ENCODE data around the gene ISOC2.
A peak's percentile ranks its signal among the peaks of the same experiment; 100 is the strongest.
"Not testable (repeated sequence)": the region's sequence is repeated elsewhere in the genome, so short reads cannot be mapped to it uniquely, and the experiment has no call there.

The ISOC2 gene

DNA sequence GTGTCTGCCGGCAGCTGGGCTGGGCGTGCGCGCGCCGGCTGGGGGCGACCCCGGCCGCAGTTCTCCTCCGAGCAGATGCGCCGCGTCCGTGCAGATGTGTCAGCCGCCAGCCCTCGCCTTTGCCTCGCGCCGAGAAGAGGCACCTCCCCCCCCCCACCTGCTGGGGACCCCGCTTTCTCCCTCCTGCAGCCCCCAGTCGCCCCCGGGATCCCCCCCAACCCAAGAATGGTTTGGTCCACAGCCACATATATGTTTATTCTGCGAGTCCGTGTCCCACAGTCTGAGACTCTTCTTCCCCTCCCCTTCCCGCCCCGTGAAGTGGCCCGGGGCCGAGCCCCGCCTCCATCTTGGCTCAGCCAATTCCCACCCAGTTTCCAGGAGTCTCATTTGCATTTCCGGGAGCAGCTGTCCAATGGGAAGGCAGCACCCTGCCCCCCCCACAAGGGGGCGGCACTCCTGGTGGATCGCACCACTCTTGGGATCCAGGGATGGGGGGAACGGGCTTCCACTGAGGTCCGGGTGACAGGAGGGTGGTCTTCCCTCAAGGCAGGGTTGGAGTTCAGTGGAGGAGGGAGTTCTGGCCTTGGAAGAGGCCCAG is 8.6 kb downstream of the ISOC2 start:
- H3K27ac ChIP-seq (ENCODE audit: low read length), result no peak overlapping the region
- H3K27me3 ChIP-seq (ENCODE audit: low read depth, low read length), result peaks cover 24% of the 10 kb centered on the region
- H3K9me3 ChIP-seq (ENCODE audit: control insufficient read depth in 1 of 2, low read length in 2 of 2), result no peaks in the 10 kb centered on the region
- peaks cover 0 to 22% of the 10 kb centered on the region in 2 donors for H3K36me3 ChIP-seq (ENCODE audit: control insufficient read depth in 1 of 2, insufficient read depth in 2 of 2, low read length in 2 of 2)
- peaks cover 0 to 13% of the 10 kb centered on the region in 2 donors for H3K4me1 ChIP-seq (ENCODE audit: control insufficient read depth in 1 of 2, insufficient read depth in 2 of 2, low read length in 2 of 2)
- no peak overlapping the region for H3K4me3 ChIP-seq (ENCODE audit: low read depth in 1 of 2, low read length in 2 of 2)

DNA sequence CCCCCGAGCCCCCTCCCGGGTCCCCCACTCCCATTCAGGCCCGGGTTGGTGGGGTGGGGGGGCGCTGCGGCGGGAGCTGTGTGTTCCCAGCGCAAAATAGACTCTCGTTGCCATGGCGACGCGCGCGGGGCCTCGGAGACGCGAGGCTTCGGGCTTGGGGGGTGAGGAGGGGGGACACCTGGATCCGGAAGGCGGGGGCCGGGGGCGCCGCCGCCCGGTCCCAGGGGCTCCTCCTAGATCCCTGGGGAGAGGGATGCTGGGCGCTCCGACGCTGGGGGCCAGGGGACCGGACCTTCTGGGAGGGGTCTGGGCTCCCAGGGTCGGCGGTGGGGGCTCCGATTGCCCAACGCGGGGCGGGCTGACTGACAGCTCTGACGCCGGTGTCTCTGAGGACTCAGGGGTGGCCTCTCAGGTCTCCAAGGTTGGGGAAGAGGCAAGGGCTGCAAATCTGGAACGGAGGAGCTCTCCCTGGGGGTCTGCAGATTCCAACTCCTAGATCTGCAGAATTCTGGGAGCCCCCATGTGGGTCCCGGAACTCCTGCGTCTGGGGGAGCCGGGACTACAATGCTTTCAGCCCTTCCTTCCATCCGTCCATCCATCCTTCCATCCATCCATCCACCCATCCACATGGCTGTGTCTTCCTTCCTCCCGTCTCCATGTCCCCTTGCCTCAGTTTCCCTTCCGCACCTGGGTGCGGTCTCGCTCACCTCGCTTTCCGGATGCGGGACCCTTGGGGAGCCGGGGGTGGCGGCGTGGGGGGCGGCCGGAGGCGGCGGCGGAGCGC is 9.3 kb downstream of the ISOC2 start:
- no peak overlapping the region for H3K27ac ChIP-seq (ENCODE audit: low read length)
- H3K4me3 ChIP-seq (ENCODE audit: low read depth in 1 of 2, low read length in 2 of 2), result peak overlapping the region in 1 of 2 donors; percentile 35
- H3K36me3 ChIP-seq (ENCODE audit: control insufficient read depth in 1 of 2, insufficient read depth in 2 of 2, low read length in 2 of 2), result peaks cover 0 to 22% of the 10 kb centered on the region in 2 donors
- H3K4me1 ChIP-seq (ENCODE audit: control insufficient read depth in 1 of 2, insufficient read depth in 2 of 2, low read length in 2 of 2), result peaks cover 0 to 13% of the 10 kb centered on the region in 2 donors
- H3K27me3 ChIP-seq (ENCODE audit: low read depth, low read length), result peaks cover 26% of the 10 kb centered on the region
- H3K9me3 ChIP-seq (ENCODE audit: control insufficient read depth in 1 of 2, low read length in 2 of 2), result no peaks in the 10 kb centered on the region

DNA sequence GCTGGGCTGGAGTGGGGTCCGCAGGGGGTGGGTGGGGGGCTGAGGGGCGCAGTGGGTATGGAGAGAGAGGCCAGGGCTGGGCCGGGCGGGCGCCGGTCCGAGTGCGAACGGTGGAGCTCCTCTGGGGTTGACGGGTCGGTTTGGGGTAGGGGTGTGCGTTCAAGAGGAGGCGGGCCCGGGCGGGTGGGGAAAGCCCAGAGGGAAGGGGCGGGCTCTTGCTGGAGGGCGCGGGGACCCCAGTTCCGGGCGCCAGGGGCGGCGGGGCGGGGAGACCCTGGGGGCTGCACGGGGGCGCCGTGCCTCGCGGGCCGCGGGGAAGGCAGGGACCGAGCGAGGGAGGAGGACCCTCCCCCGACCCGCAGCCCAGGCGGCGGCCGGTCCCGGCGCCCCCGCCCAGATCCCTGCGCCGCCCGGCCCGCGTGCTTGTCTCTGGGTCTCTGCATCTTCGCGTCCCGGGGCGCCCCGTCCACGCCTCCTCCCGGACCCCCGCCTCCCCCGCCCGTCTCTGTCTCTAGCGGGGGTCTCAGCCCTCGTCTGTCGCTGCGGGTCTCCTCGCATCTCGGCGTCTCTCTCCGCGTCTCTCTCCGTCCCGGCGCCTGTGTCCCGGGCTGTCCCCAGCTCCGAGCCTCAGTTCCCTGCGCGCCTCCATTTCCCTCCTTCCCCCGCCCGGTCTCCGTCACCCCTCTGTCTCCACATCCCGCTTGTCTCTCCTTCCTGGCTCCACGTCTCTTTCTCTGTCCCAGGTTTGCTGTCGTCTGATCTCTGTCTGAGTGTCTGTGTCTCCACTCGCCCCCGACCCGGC is 10.1 kb downstream of the ISOC2 start:
- H3K4me1 ChIP-seq (ENCODE audit: control insufficient read depth in 1 of 2, insufficient read depth in 2 of 2, low read length in 2 of 2), result peaks cover 0 to 13% of the 10 kb centered on the region in 2 donors
- no peak overlapping the region for H3K27ac ChIP-seq (ENCODE audit: low read length)
- peak overlapping the region in 1 of 2 donors; percentile 35 for H3K4me3 ChIP-seq (ENCODE audit: low read depth in 1 of 2, low read length in 2 of 2)
- H3K9me3 ChIP-seq (ENCODE audit: control insufficient read depth in 1 of 2, low read length in 2 of 2), result no peaks in the 10 kb centered on the region
- peaks cover 27% of the 10 kb centered on the region for H3K27me3 ChIP-seq (ENCODE audit: low read depth, low read length)
- H3K36me3 ChIP-seq (ENCODE audit: control insufficient read depth in 1 of 2, insufficient read depth in 2 of 2, low read length in 2 of 2), result peaks cover 0 to 20% of the 10 kb centered on the region in 2 donors

DNA sequence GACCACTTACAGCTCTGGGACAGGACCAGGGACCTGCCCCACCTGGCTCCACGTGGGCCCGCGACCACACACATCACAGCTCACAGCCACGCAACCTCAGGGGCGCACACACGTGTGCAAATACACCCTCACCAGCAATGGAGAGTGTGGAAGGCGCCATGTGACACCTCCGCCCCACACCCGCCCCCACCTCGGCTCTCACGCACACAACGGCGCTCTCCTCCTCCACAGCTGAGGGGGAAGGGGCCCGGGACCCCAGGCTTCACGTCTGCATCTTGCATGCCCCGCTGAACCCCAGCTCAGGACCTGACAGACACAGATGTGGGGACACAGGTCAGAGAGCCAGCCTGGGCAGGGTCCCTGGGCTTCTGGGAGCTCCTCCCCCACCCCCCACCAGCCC is 12.0 kb downstream of the ISOC2 start:
- no peak overlapping the region for H3K4me3 ChIP-seq (ENCODE audit: low read depth in 1 of 2, low read length in 2 of 2)
- peaks cover 0 to 13% of the 10 kb centered on the region in 2 donors for H3K4me1 ChIP-seq (ENCODE audit: control insufficient read depth in 1 of 2, insufficient read depth in 2 of 2, low read length in 2 of 2)
- H3K27me3 ChIP-seq (ENCODE audit: low read depth, low read length), result peaks cover 36% of the 10 kb centered on the region
- peaks cover 0 to 7% of the 10 kb centered on the region in 2 donors for H3K36me3 ChIP-seq (ENCODE audit: control insufficient read depth in 1 of 2, insufficient read depth in 2 of 2, low read length in 2 of 2)
- H3K9me3 ChIP-seq (ENCODE audit: control insufficient read depth in 1 of 2, low read length in 2 of 2), result no peaks in the 10 kb centered on the region
- H3K27ac ChIP-seq (ENCODE audit: low read length), result no peak overlapping the region

DNA sequence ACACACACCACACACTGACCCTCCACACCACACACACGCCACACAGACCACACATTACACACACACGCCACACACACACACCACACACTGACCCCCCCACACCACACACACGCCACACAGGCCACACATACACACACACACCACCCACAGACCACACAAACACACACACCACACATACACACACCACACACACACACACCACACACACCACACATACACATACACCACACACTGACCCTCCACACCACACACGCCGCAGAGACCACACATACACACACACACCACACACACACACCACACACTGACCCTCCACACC is 13.3 kb downstream of the ISOC2 start:
- H3K4me1 ChIP-seq (ENCODE audit: control insufficient read depth in 1 of 2, insufficient read depth in 2 of 2, low read length in 2 of 2), result peaks cover 0 to 13% of the 10 kb centered on the region in 2 donors
- not testable (repeated sequence) for H3K4me3 ChIP-seq (ENCODE audit: low read depth in 1 of 2, low read length in 2 of 2); H3K9me3 ChIP-seq (ENCODE audit: control insufficient read depth in 1 of 2, low read length in 2 of 2); H3K36me3 ChIP-seq (ENCODE audit: control insufficient read depth in 1 of 2, insufficient read depth in 2 of 2, low read length in 2 of 2); H3K27ac ChIP-seq (ENCODE audit: low read length)
- peaks cover 47% of the 10 kb centered on the region for H3K27me3 ChIP-seq (ENCODE audit: low read depth, low read length)

DNA sequence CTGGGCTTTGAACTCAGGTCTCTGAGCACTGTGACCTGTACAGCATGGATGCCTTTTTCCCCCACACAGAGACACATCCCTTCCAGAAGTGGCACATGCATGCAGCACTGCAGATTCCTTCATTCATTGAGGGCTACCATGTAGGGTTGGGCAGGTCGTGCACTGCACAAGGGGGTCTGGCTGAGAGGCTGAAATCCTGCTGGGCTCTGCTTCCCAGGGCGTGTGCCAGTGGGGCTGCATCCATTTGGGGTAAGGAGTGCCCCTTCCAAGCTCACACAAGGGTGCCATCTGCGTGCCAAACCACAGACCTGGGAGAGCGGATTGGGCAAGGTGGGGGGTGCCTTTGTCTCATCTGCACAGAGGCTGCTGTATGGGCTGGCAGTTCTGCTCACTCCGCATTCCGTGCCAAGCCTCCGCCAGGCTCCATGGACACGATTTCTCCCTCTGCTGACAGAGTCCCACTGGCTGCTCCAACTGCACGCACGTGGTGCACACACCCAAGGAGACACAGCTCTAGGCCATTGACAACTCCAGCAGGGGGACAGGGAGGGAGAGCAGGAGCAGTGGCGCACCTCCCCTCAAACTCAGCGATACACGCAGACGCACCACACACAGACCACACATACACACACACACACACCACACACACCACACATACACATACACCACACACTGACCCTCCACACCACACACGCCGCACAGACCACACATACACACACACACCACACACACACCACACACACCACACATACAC is 13.8 kb downstream of the ISOC2 start:
- no peaks in the 10 kb centered on the region for H3K9me3 ChIP-seq (ENCODE audit: control insufficient read depth in 1 of 2, low read length in 2 of 2)
- no peaks in the 10 kb centered on the region for H3K36me3 ChIP-seq (ENCODE audit: control insufficient read depth in 1 of 2, insufficient read depth in 2 of 2, low read length in 2 of 2)
- H3K27ac ChIP-seq (ENCODE audit: low read length), result no peak overlapping the region
- peaks cover 0 to 13% of the 10 kb centered on the region in 2 donors for H3K4me1 ChIP-seq (ENCODE audit: control insufficient read depth in 1 of 2, insufficient read depth in 2 of 2, low read length in 2 of 2)
- no peak overlapping the region for H3K4me3 ChIP-seq (ENCODE audit: low read depth in 1 of 2, low read length in 2 of 2)
- H3K27me3 ChIP-seq (ENCODE audit: low read depth, low read length), result peaks cover 47% of the 10 kb centered on the region

DNA sequence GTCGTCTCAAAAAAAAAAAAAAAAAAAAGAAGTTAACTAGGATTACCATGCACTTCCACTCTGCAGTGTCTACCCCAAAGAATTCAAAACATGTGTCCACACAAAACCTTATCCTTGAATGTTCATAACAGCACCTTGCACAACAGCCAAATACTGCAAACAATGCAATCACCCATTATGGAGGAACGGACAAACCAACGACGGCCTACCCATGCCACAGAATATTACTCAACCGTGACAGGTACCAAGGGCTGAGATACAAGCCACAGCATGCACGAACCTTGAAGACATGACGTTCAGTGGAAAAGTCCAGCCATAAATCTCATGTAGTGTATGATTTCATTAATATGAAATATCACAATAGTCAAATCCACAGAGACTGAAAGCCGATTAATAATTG is 15.4 kb downstream of the ISOC2 start:
- Histone ChIP-seq H3K36me3 (ENCODE audit: control insufficient read depth in 1 of 2, insufficient read depth in 2 of 2, low read length in 2 of 2) (no peaks in the 10 kb centered on the region), H3K27ac (ENCODE audit: low read length) (no peak overlapping the region), H3K9me3 (ENCODE audit: control insufficient read depth in 1 of 2, low read length in 2 of 2) (no peaks in the 10 kb centered on the region), H3K4me1 (ENCODE audit: control insufficient read depth in 1 of 2, insufficient read depth in 2 of 2, low read length in 2 of 2) (peaks cover 0 to 10% of the 10 kb centered on the region in 2 donors), H3K4me3 (ENCODE audit: low read depth in 1 of 2, low read length in 2 of 2) (no peak overlapping the region), H3K27me3 (ENCODE audit: low read depth, low read length) (peaks cover 51% of the 10 kb centered on the region)

DNA sequence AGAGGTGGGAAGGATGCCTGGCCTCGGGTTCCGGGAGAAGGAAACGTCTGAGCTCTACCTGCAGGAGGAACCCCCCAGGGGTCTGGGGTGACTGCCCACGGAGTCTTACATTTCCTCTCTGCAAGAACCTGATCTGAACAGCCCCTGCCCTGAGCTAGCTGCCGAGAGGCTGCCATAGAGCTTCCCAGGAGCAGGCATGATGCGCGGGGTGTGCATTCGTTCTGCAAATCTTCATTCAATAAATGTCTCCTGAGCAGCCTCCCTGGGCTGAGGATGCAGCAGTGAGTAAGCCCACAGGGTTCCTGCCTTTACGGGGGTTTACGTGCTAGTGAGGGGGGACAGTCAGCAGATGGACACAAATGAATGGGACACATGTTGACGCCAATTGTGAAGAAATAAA is 16.8 kb downstream of the ISOC2 start:
- Histone ChIP-seq H3K27ac (ENCODE audit: low read length) (no peak overlapping the region), H3K4me3 (ENCODE audit: low read depth in 1 of 2, low read length in 2 of 2) (no peak overlapping the region), H3K4me1 (ENCODE audit: control insufficient read depth in 1 of 2, insufficient read depth in 2 of 2, low read length in 2 of 2) (peaks cover 0 to 12% of the 10 kb centered on the region in 2 donors), H3K9me3 (ENCODE audit: control insufficient read depth in 1 of 2, low read length in 2 of 2) (no peaks in the 10 kb centered on the region), H3K36me3 (ENCODE audit: control insufficient read depth in 1 of 2, insufficient read depth in 2 of 2, low read length in 2 of 2) (no peaks in the 10 kb centered on the region), H3K27me3 (ENCODE audit: low read depth, low read length) (peaks cover 53% of the 10 kb centered on the region)

DNA sequence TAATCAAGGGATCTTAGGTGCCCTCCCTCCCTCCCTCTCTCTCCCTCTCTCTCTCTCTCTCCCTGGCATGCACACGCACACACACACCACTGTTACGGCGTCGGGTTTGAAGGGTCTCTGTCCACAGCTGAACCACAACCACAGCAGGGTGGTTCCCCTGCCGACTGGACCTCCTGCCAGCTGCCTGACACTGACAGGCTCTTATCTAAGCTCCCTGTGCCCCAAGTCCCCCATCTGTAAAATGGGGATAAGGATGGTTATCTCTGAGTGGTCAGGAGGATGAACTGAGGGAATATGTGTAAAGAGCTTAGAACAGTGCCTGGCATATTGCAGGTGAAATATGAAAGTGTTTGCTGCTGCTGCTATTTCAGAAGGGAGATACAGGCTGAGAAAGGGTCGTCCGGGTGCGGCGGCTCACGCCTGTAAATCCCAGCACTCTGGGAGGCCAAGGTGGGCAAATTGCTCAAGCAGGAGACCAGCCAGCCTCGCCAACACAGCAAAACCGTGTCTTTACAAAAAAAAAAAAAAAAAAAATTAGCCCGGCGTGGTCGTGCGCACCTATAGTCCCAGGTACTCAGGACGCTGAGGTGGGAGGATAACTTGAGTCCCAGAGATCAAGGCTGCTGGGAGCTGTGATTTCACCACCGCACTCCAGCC is 17.5 kb downstream of the ISOC2 start:
- no peak overlapping the region for H3K4me3 ChIP-seq (ENCODE audit: low read depth in 1 of 2, low read length in 2 of 2)
- H3K27ac ChIP-seq (ENCODE audit: low read length), result no peak overlapping the region
- no peaks in the 10 kb centered on the region for H3K9me3 ChIP-seq (ENCODE audit: control insufficient read depth in 1 of 2, low read length in 2 of 2)
- no peaks in the 10 kb centered on the region for H3K36me3 ChIP-seq (ENCODE audit: control insufficient read depth in 1 of 2, insufficient read depth in 2 of 2, low read length in 2 of 2)
- H3K27me3 ChIP-seq (ENCODE audit: low read depth, low read length), result peaks cover 49% of the 10 kb centered on the region
- peaks cover 0 to 12% of the 10 kb centered on the region in 2 donors for H3K4me1 ChIP-seq (ENCODE audit: control insufficient read depth in 1 of 2, insufficient read depth in 2 of 2, low read length in 2 of 2)

DNA sequence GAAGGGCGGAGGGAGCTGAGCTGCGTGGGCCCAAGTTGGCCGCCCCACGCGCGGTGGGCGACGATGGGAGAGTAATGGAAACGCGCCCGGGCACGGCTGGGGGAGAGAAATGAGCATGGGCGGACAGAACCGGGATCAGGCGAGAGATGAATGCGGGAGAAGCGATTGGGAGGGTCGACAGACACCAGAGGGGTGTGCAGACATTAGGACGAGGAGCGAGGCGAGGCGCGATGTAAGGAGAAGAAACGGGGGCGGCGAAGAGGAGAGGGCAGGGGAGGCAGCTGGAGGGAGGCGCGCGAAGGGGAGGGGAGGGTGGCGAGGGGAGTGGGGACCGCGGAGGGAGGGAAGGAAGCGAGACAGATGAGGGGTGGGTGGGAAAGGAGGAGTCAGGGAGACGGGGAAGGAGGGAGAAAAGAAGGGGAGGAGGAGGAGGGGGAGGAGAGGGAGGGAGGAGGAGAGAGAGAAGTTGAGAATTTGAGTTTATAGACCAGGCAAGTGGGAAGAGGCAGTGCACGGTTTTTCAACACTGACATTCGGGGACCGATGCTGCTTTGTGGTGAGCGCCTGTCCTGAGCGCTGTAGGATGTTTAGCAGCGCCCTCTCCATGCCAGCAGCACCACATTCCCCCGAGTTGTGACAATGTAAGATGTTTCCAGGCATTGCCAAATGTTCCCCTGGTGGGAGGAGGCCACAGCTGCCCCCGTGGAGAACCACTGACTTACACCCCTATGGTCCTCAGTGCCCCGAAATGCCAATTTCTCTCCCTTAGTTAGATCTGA is 18.2 kb downstream of the ISOC2 start, which contains the start of gene SHISA7:
SHISA7 (minus strand) TSS at position 256 of the 779 bp plus-strand sequence. CDS start 437 bp downstream, outside the sequence.
- no peak within 1 kb of the TSS for H3K27ac ChIP-seq (ENCODE audit: low read length)
- no peak within 1 kb of the TSS for H3K4me3 ChIP-seq (ENCODE audit: low read depth in 1 of 2, low read length in 2 of 2)
- peaks cover 0 to 12% of the 10 kb centered on the region in 2 donors for H3K4me1 ChIP-seq (ENCODE audit: control insufficient read depth in 1 of 2, insufficient read depth in 2 of 2, low read length in 2 of 2)
- H3K9me3 ChIP-seq (ENCODE audit: control insufficient read depth in 1 of 2, low read length in 2 of 2), result no peaks in the 10 kb centered on the region
- H3K36me3 ChIP-seq (ENCODE audit: control insufficient read depth in 1 of 2, insufficient read depth in 2 of 2, low read length in 2 of 2), result no peaks in the 10 kb centered on the region
- peaks cover 52% of the 10 kb centered on the region for H3K27me3 ChIP-seq (ENCODE audit: low read depth, low read length)
